ENCODE data around the gene TECPR1.
"Not testable (repeated sequence)": the region's sequence is repeated elsewhere in the genome, so short reads cannot be mapped to it uniquely, and the experiment has no call there.

Gene TECPR1

DNA sequence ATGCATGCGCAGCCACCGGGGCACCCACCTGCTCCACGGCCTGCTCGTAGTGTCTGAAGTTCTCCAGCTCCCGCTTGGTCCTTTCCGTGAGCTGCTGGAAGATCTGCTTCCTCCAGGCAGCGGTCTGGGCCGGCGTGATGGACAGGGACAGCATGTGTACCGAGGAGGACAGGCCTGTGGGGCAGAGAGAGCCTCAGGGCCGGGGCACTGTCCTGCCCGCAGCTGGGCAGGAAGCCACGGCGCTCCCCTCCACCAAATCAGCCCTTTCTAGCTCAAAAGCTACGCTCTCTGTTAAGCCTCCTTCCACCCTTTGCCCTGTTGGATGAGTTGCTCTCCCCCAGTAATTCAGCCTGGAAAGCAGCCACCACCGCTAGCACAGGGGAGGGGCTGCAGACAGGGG is 19.2 kb downstream of the TECPR1 start:
- DNase-seq = no peak
- intact Hi-C loops (cut with DNase I) = no loop called here

DNA sequence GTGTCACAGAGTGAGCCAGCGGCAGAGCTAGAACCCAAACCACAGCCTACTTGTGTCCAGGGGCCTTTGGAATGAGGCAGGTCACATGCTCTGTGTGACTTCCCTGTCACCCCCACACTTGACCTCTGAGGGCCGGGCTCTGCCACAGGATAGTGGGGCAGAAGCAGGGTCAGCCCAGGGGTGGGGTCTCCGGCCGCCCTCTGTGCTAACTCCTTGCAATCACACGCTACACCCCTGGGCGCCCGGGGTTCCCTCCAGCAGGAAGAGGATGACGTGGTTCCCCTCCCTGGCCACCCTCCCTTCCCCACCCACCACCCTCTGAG is 19.8 kb downstream of the TECPR1 start:
- intact Hi-C loops (cut with DNase I) = no loop called here
- DNase-seq = no peak

DNA sequence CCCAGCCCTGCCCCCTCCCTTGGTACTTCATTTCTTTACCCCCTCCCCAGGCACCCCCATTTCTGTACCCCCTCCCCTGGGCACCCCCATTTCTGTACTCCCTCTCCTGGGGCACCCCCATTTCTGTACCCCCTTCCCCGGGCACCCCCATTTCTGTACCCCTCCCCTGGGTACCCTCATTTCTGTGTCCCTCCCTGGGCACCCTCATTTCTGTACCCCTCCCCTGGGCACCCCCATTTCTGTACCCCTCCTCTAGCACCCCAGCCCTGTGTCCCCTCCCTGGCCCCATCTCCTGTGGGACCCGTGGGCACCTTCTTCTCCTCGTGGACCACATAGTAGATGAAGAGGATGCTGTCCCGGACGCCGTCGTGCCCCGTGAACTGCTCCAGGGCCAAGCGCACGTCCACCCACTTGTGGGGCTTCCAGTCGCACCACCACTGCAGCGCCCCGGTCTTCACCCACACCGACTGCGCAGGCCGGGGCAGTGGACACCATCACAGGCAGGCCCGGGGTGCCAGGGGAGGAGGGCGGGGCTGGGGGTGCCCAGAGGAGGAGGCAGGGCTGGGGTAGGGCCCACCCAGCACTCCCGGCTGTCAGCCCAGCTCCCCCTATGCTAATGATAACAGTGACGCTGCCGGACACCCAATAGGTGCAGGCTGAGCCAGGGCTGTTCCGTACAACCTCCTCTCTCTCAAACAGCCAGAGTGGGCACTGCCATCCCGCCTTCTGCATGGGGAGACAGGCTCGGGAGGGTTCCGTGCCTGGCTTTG is 20.4 kb downstream of the TECPR1 start:
- intact Hi-C loops (cut with DNase I) = no loop called here
- no peak for DNase-seq

DNA sequence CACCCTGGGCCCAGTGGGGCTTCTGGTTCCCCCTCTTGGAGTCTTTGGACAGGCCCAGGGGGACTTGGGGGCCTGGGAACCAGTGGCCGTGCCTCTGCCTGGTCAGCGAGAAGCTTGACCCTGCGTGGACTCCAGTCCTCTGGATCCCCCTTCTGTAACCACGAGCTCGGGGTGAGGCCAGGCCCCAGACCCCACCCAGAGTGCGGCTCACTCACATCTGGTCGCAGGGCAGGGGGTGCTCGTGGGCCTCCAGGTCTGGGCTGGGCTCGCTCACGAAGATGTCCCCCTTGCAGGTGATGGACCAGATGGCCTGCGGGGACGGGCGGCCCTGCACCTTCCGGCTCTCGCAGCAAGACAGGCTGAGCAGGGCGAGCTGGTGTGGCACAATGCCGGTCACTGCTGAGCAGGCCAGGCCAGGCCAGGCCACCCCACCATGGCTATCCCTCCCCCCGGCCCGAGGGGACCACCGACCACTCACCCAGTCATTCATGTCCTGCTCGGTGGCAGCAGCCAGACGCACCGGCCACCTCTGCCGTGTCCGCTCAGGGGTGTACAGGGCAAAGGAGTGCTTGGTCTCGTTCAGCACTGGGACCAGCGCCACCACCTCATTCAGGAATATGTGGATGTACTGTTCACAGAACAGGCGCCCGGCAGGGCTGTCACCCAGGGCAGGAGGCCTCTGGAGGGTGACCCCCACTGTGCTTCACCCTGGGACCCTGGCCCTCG is 21.1 kb downstream of the TECPR1 start:
- intact Hi-C loops (cut with DNase I) = no loop called here
- DNase-seq = no peak

DNA sequence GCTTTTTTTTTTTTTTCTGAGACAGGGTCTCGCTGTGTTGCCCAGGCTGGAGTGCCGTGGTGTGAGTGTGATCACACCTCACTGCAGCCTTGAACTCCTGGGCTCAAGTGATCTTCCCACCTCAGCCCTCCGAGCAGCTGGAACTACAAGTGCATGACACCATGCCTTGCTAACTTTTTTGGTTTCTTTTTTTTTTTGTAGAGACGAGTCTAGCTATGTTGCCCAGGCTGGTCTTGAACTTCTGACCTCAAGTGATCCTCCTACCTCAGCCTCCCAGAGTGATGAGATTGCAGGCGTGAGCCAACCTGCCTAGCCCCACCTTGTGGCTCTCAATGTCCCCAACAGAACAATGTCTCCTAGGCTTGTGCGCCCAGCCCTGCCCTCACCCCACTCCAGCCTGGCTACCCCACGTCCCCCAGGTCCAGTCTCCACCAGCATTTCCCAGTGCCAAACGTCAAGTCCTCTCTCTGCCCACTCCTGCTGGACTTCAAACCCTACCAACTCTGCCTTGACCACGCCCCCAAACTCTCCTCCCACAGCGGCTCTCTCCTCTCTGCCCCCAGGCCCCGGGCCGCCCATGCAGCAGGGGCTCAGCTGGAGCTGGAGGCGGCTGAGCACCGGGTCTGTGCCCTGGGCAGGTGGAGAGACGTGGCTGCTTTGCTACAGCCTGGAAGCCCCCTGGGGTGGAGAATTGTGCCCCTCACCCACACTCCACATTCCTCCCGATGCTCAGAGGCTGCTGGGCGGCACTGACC is 21.9 kb downstream of the TECPR1 start:
- intact Hi-C loops (cut with DNase I) = no loop called here
- DNase-seq = no peak

DNA sequence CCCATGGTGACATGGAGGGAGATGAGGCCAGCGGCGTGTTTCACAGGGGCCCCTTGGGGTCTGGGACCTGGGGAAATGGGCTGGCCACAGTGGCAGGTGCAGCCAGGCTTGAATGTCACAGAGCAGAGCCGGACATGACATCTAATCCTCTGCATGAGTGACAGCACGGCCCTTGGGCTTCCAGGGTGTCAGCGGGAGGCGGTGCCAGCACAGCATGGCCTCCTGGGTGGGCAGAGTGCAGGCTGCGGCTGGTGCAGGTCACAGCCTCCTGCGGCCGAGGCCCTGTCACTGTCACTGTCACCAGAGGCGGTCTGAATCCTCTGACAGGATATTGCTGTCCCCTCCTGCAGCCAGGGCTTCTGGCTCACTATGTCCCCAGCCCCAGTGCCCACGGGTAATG is 22.6 kb downstream of the TECPR1 start:
- intact Hi-C loops (cut with DNase I) = no loop called here
- no peak for DNase-seq

DNA sequence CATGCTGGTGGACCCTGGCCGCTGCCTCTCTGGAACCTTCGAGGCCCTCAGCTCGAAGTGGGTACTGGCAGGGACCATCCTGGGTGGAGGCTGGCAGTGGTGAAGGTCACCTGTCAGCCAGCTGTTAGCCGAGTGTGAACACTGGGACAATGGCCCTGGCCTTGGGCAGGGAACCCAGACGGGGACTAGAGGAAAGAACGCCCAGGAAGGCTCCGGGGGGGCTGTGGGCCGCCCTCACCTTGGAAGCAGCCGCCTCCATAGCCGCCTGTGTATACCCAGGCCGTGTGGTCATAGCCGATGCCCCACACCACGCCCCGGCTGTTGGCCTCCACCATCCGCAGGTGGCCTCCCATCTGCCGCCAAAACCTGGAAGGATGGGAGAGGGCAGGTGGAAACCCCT is 23.2 kb downstream of the TECPR1 start:
- intact Hi-C loops (cut with DNase I) = no loop called here
- no peak for DNase-seq

DNA sequence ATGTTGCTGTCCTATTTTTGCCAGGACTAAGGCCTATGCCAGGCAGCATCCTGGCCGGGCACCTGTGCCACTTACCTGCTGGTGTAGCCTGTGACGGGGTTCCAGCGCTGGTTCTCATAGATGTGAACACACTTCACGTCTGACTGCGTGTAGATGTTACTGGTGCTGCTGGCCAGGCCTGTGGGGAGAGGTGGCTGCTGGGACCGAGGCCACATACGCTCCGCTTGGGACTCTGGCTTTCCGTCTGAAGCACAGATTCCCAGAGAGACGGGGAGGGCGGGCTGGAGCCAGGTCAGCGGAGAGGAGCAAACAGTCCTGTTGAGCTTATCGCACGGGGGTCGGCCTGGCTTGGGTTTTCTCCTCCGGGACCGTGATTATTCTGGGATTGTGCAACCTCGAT is 24.1 kb downstream of the TECPR1 start:
- DNase-seq = no peak
- intact Hi-C loops (cut with DNase I) = no loop called here

DNA sequence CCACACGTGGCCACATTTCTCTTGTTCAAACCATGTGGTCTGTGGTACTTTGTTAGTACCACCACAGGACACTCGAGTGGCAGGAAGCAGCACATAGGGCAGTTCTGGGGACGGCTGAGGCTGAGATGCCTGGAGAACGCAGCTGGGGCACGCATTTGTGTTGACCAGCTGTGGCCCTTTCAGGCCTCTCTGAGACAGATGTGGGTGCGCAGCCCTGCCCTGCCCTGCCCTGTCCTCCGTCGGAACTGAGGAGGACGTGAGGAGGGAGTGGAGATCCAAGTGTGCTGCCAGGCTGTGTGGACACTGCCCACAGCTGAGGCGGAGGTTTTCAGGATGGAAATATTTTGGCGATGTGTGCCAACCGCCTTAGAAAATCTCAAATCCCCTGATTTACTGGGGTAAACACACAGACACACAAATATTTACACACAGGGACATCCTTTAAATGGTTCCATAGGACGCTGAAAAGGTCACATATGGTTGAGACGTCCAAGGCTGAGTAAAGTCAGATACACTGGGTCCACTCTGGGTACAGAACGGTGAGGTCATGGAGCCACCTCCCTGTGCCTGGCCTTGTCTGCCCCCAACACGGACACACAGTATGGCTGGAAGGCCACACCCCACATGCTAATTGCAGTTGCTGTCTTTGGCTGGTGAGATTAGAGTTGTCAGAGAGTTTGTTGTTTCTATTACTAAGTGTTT is 26.0 kb downstream of the TECPR1 start:
- intact Hi-C loops (cut with DNase I) = no loop called here
- no peak for DNase-seq

DNA sequence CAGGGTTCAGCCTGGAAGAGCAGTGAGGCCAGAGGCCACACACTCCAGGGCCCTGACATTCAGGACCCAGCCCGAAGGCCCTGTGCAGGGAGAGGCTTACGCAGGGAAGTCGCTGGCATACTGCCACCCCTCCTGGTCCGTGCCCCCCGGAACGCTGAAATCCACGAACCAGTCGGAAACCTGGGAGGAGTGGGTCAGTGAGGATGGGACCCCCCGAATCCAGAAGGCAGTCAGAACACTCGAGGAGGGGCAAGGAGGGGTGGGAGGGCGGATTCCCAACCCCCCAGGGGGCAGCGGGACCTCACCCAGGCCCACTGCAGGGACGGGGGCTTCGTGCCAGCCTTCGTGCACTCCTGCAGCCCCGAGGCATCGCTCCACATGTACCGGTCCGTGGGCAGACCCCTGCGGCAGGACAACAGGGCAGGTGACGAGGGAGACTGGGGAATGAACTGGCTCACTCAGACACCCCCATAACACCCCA is 27.3 kb downstream of the TECPR1 start:
- no peak for DNase-seq
- intact Hi-C loops (cut with DNase I) = no loop called here

DNA sequence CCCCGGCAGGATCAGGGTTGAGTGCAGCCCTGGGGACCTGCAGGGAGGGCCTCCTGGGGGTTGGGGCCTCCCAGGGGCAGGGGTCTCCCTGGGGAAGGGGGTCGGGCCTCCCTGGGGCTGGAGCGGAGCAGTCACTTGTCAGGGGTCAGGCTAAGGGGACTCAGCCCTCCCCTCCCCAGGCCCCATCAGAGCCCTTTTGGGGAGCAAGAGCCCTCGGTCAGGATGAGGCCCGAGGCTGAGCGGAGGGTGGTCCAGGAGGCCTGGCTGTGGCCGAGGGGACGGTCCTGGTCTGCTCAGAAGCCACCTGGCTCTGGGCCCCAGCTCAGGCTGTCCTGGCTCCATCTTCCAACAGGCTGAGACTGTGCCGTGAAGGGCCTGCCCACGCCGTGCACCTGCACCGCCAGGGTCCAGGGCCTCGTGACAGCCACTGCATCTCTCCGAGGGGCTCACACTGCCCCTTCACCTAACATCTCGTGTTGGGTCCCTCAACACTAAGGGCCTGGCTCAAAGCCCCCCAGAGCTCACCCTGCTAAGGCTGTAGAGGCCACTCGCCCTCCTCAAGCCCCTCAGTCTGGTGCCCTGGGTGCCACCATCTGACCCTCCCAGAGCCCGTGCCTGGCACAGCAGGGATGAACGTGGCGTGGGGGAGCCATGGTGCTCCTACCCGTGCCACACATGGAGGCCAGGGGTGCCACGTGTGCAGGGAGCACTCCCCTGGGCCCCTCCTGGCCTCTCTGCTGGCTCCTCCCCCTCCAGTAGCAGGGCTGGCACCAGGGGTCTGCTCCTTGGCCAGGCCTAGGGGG is 27.9 kb downstream of the TECPR1 start:
- DNase-seq = no peak

DNA sequence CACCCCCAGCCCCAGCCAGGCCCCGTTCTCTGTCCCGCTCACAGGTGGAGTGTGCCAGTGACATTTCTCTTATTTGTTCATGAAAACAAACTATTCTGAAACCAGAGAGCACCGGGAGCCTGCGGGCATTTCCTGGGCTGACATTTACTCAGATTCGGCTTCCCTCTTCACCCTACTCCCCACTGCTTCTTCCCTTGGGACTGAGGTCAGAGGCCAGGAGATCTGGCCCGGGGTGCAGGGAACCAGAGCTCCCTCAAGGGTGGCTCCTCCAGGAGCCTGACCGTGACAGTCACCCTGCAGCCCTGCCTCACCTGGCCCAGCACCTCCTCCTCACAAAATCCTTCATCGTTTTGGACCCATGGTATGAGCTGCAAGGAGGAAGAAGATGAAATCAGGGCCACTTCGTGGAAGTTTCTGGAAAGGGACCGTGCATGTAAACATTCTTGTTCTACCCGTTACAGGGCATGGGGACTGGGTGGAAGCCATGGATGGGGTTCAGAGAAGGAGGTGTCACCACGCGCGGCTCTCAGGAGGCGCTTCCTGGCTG is 28.6 kb downstream of the TECPR1 start:
- no peak for DNase-seq
- intact Hi-C loops (cut with DNase I) = no loop called here

More for the DNA sequence above, 27.9 kb downstream of the TECPR1 start:
- intact Hi-C loops (cut with DNase I) = no loop called here

DNA sequence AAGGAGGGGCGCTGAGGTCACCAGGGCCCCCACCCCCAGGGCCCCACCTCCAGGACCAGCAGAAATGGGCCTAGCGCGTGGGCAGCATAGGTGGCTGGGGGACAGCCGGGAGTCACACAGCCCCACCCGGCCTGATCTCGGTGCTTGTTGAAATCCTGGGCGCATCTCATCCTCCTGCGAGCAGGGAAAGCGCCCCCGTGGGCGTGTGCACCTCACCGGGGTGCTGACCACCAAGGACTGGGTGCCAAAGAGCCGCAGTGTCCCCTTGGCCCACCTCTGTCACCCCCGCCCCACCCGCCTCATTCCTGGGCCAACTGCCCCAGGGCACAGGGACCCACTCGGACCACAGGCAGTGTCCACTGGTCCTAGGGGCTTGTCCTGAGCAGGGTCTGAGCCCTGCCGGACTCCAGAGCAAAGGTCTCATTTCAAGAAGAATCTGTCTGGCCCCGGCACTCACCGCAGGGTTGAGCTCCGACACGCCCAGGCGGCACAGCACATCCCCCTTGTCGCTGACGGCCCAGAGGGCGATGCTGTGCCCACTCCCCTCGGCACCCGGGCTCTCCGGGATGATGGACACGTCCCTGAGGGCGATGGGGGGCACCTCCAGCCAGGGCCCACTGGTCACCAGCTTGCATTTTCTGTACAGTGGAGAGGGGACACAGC is 29.4 kb downstream of the TECPR1 start:
- intact Hi-C loops (cut with DNase I) = no loop called here
- no peak for DNase-seq

DNA sequence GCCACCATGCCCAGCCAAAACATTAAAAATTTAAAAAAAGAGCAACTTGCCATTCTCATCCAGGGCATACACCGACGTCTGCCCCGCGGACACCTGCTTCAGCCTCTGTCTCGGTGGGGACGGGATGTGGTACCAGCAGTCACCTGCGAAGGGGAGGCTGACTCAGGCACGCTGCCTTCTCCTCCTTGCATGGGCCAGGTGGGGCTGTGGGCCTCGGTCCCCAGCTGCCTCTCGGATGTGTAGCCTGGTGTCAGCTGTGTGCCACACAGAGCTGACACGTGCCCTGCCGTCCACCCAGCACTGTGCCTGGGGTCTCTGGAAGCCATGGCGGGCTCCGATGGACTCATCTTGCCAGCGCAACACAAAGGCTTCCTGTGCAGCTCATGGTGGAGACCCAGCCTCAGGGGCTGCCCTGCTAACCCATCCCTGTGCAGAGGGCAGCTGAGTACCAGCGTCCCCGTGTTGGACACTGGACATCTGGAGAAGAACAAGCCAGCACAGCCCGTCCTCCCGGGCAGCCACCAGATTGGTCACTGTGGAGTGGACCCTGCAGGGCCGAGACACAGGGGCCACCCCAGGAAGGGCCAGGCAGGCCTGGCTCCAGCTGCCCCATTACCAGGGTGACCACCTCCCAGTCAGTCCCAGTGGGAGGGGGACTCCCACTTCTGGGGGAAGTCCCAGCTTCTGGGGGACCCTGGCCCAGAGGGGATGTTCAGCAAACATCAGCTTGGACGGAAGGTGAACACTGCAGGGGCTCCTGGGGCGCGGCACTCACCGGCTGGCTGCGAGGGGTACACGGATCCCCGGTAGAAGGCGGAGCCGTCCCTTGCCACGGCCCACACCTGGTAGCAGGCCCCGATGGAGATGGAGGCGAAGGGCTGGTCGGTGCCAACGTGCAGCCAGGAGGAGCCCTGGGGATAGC is 30.2 kb downstream of the TECPR1 start:
- no peak for DNase-seq
- intact Hi-C loops (cut with DNase I) = no loop called here

DNA sequence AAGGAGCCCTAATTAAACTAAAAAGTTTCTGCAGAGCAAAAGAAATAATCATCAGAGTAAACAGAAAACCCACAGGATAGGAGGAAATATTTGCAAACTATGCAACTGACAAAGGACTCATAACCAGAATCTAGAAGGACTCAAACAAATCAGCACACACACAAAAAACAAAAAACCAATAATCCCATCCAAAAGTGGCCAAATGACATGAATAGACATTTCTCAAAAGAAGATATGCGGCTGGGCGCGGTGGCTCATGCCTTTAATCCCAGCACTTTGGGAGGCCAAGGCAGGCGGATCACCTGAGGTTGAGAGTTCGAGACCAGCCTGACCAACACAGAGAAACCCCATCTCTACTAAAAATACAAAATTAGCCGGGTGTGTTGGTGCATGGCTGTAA is 32.6 kb downstream of the TECPR1 start:
- intact Hi-C loops (cut with DNase I); DNase-seq: not testable (repeated sequence)

DNA sequence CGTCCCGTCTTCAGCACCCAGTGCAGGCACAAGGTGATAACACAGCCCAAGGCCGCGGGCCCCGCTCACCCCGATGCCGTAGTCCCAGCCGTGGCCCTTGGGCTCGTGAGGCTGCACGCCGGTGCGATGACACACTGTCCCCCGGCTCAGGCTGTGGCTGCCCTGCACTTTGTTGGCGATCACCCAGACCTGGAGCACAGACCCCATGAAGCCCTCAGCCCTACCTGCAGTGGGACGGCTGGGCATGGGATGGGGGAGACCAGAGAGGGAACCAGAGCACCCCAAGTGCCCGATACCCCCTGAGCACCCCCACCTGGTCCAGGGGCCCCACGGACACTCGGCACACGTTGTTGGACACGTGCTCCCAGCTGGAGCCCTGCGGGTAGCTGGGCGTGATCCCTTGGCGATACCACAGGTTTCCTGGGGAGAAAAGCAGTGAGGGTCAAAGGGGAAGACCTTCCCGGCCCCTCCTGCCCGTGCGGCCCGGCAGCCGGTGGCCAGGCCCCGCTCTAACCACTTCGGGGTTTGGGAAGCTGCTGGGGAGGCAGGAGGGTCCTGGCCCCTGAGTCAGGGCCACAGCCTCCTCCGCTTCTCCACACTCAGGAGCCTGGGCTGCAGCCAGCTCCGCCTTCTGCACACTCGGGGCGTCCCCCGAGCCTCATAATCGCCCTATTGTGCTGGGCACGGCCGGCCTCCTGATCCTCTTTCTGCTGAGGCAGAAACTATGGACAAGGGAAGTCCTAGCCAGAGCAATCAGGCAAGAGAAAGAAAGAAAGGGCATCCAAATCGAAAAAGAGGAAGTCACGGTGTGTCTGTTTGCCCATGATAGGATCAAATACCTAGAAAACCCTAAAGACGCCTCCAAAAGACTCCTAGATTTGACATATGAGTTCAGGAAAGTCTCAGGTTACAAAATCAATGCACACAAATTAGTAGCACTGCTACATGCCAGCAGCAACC is 34.1 kb downstream of the TECPR1 start:
- intact Hi-C loops (cut with DNase I) = no loop called here
- peak; percentile 57 to 90 (median 79) for DNase-seq
